Endodermal cell (in vitro differentiated cells): ENCODE measurements around the gene ZNF74. TPM values are rescaled to one million over a fixed set of nuclear protein-coding genes. Genes with fewer than 3 reads are reported as not detected.

Experiments
- DNase-seq: peaks from one replicate; pipeline ENCODE4 v3.0.0-alpha.2; 2017
- H3K27ac ChIP-seq: 2 replicates; pipeline ENCODE4 v1.5.1; 2013; ENCODE audit warnings: mild to moderate bottlenecking, low read depth, low read length, moderate library complexity
- H3K27me3 ChIP-seq: 2 replicates; pipeline ENCODE4 v1.6.1; 2013; ENCODE audit warnings: mild to moderate bottlenecking, low read length, moderate library complexity; ENCODE audit not compliant: insufficient read depth, control insufficient read depth, poor library complexity, severe bottlenecking
- H3K36me3 ChIP-seq: 2 replicates; pipeline ENCODE4 v1.7.0; 2013; ENCODE audit warnings: mild to moderate bottlenecking, low read length, moderate library complexity; ENCODE audit not compliant: control insufficient read depth, insufficient read depth
- H3K4me1 ChIP-seq: one replicate; pipeline ENCODE4 v1.7.0; 2013; ENCODE audit warnings: low read length; ENCODE audit not compliant: control insufficient read depth, insufficient read depth
- H3K4me3 ChIP-seq: 2 replicates; pipeline ENCODE4 v1.5.1; 2013; ENCODE audit warnings: mild to moderate bottlenecking, low read length, moderate library complexity
- H3K9ac ChIP-seq: 2 replicates; pipeline ENCODE4 v1.6.1; 2013; ENCODE audit warnings: mild to moderate bottlenecking, low read length, moderate library complexity; ENCODE audit not compliant: poor library complexity, severe bottlenecking; ENCODE audit errors: extremely low read depth
- H3K9me3 ChIP-seq: 2 replicates; pipeline ENCODE4 v1.6.1; 2013; ENCODE audit warnings: mild to moderate bottlenecking, low read length, moderate library complexity; ENCODE audit not compliant: control insufficient read depth
- H3K27ac Mint-ChIP-seq: 2 replicates; pipeline ENCODE4 v1.8.0; 2020; ENCODE audit warnings: mixed read lengths
- H3K27me3 Mint-ChIP-seq: 2 replicates; pipeline ENCODE4 v1.8.0; 2021; ENCODE audit warnings: mild to moderate bottlenecking, mixed read lengths; ENCODE audit not compliant: insufficient read depth
- H3K36me3 Mint-ChIP-seq: 2 replicates; pipeline ENCODE4 v1.8.0; 2020; ENCODE audit warnings: low read depth, mixed read lengths
- H3K4me1 Mint-ChIP-seq: 2 replicates; pipeline ENCODE4 v1.8.0; 2020; ENCODE audit warnings: mixed read lengths
- H3K4me3 Mint-ChIP-seq: 2 replicates; pipeline ENCODE4 v1.8.0; 2020; ENCODE audit warnings: mild to moderate bottlenecking, moderate library complexity, mixed read lengths
- H3K9me3 Mint-ChIP-seq: 2 replicates; pipeline ENCODE4 v1.8.0; 2020; ENCODE audit warnings: mild to moderate bottlenecking, mixed read lengths
- WGBS, 2 experiments: methylation state at CpG; one replicate each; pipeline versions ENCODE4 v1.1.5 to v1.1.7; 2013; ENCODE audit warnings: missing lambda C conversion rate in 2 of 2, mixed read lengths in 1 of 2; ENCODE audit not compliant: insufficient coverage in 1 of 2, insufficient read length in 1 of 2; 5-methylcytosine and 5-hydroxymethylcytosine counted together
- total RNA-seq, 2 donors: library from RNA; stranded (reverse); fragmentation: NEBNext Ultra II Directional in 1 of 2; extraction: Animal tissue kit (Norgen Biotek cat#: 25700) in 1 of 2; gene quantifications; 2 replicates in 1 of 2; 3 replicates in 1 of 2; pipeline ENCODE4 v1.2.1, GENCODE V29; 2021
- TF ChIP-seq, protein P1 (sequence below): fragments of 200-600 bp; sonication (generic); conservative IDR thresholded peaks from 2 replicates; pipeline ENCODE4 v1.5.0; 2021; ENCODE audit warnings: antibody characterized with exemption, mild to moderate bottlenecking

ZNF74 gene
- total RNA-seq, 2 donors from 2014 or later = 36.9 to 41.7 TPM

- Mint-ChIP-seq H3K9me3 (no peaks in the 10 kb centered on the region), H3K27ac (no peak overlapping the region), H3K4me1 (peaks cover 7% of the 10 kb centered on the region), H3K4me3 (no peak overlapping the region), H3K27me3 (peaks cover 7% of the 10 kb centered on the region), H3K36me3 (peaks cover 23% of the 10 kb centered on the region)
- Histone ChIP-seq H3K4me3 (no peak overlapping the region), H3K9me3 (no peaks in the 10 kb centered on the region), H3K9ac (no peak overlapping the region), H3K27ac (no peak overlapping the region), H3K4me1 (no peaks in the 10 kb centered on the region), H3K27me3 (peaks cover 3% of the 10 kb centered on the region), H3K36me3 (peaks cover 24% of the 10 kb centered on the region)
- TF ChIP-seq, protein P1, sequence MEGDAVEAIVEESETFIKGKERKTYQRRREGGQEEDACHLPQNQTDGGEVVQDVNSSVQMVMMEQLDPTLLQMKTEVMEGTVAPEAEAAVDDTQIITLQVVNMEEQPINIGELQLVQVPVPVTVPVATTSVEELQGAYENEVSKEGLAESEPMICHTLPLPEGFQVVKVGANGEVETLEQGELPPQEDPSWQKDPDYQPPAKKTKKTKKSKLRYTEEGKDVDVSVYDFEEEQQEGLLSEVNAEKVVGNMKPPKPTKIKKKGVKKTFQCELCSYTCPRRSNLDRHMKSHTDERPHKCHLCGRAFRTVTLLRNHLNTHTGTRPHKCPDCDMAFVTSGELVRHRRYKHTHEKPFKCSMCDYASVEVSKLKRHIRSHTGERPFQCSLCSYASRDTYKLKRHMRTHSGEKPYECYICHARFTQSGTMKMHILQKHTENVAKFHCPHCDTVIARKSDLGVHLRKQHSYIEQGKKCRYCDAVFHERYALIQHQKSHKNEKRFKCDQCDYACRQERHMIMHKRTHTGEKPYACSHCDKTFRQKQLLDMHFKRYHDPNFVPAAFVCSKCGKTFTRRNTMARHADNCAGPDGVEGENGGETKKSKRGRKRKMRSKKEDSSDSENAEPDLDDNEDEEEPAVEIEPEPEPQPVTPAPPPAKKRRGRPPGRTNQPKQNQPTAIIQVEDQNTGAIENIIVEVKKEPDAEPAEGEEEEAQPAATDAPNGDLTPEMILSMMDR = no peak
- DNase-seq = no peak
- WGBS, 2 experiments = 93 to 97% methylated on average over 7 to 15 of the region's 15 CpGs
These were observed 30.6 kb downstream of the ZNF74 start for GRCh38 chr22:20424568-20424931.

DNA sequence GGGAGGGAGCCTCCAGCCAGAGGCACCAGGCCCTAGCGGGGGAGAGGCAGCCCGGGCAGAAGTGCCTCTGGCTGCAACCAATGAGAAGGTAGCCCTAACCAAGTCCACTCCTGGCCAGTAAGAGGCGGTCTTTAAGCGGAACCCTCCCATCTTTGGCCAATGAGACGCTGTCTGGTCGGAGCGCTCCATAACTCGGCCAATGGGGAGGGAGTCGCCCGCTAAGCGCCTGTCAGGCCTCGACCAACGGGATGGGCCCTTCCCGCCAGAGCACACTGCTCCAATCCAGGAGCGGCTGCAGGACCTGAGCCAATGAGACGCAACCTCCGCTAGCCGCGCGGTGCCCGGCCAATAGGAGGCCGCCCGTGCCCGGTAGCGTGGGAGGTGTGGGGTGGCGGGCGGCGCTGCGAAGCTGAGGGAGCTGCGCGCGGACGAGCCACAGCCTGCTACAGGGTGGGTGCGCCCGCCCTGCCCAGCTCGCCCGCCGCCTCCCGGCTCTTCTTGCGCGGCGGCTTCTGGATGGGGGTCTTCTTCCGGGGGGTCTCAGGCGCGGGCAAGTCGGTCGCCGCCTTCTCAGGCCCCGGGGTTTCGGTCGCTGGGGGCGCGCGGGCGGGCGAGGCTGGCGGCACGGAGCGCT is 31.1 kb downstream of the ZNF74 start:
- Mint-ChIP-seq H3K36me3 (peaks cover 23% of the 10 kb centered on the region), H3K9me3 (no peaks in the 10 kb centered on the region), H3K27ac (no peak overlapping the region), H3K4me3 (no peak overlapping the region), H3K27me3 (peaks cover 9% of the 10 kb centered on the region), H3K4me1 (peaks cover 7% of the 10 kb centered on the region)
- WGBS, 2 experiments = 97% methylated on average over 46 to 59 of the region's 59 CpGs
- peaks cover 29% of the 10 kb centered on the region for H3K36me3 ChIP-seq
- no peaks in the 10 kb centered on the region for H3K4me1 ChIP-seq
- no peak overlapping the region for H3K27ac ChIP-seq
- no peak overlapping the region for H3K9ac ChIP-seq
- peak; percentile 92 for DNase-seq
- no peaks in the 10 kb centered on the region for H3K9me3 ChIP-seq
- TF ChIP-seq, protein P1 = no peak
- H3K4me3 ChIP-seq = no peak overlapping the region
- peaks cover 8% of the 10 kb centered on the region for H3K27me3 ChIP-seq

GRCh38 chr22:20425566-20426258 is 31.8 kb downstream of the ZNF74 start:
- H3K27me3 Mint-ChIP-seq = peaks cover 16% of the 10 kb centered on the region
- no peak overlapping the region for H3K4me3 Mint-ChIP-seq
- WGBS, 2 experiments = 98 to 99% methylated on average over 51 to 96 of the region's 96 CpGs
- no peak overlapping the region for H3K27ac Mint-ChIP-seq
- Histone ChIP-seq H3K36me3 (peaks cover 33% of the 10 kb centered on the region), H3K9me3 (no peaks in the 10 kb centered on the region), H3K9ac (no peak overlapping the region), H3K4me3 (no peak overlapping the region), H3K27me3 (peaks cover 14% of the 10 kb centered on the region), H3K27ac (no peak overlapping the region), H3K4me1 (no peaks in the 10 kb centered on the region)
- peaks cover 7% of the 10 kb centered on the region for H3K4me1 Mint-ChIP-seq
- peaks cover 23% of the 10 kb centered on the region for H3K36me3 Mint-ChIP-seq
- no peak for DNase-seq
- TF ChIP-seq, protein P1 = no peak
- no peaks in the 10 kb centered on the region for H3K9me3 Mint-ChIP-seq
